HG03520 (cell line): ENCODE results near the gene STAM2.
A peak's percentile ranks its signal among the peaks of the same experiment; 100 is the strongest.
"Not testable (repeated sequence)": the region's sequence is repeated elsewhere in the genome, so short reads cannot be mapped to it uniquely, and the experiment has no call there.

ENCODE experiments used
- ATAC-seq: cut with Tn5 transposase; IDR thresholded peaks from one replicate; pipeline ENCODE4 v1.9.1; 2021; ENCODE audit warnings: mild to moderate bottlenecking, moderate library complexity; ENCODE audit not compliant: unreplicated experiment

Gene STAM2

GRCh38 chr2:152114366-152114765, 61.2 kb downstream of the STAM2 start:
- ATAC-seq = no peak

GRCh38 chr2:152107140-152107539, 68.4 kb downstream of the STAM2 start:
- ATAC-seq = not testable (repeated sequence)

GRCh38 chr2:152106464-152106863, 69.1 kb downstream of the STAM2 start:
- ATAC-seq = no peak

GRCh38 chr2:152103271-152103670, 72.3 kb downstream of the STAM2 start:
- no peak for ATAC-seq

GRCh38 chr2:152100961-152101360, 74.6 kb downstream of the STAM2 start:
- ATAC-seq = no peak

GRCh38 chr2:152099367-152100050, 76.1 kb downstream of the STAM2 start:
- no peak for ATAC-seq

- no peak for ATAC-seq
Observed at GRCh38 chr2:152098496-152099366, 76.8 kb downstream of the STAM2 start, which contains the start of gene CACNB4. TSS of gene CACNB4 (minus strand) at chr2:152099044.

GRCh38 chr2:152097801-152098495, 77.6 kb downstream of the STAM2 start:
- ATAC-seq = no peak

- ATAC-seq = no peak
Observed at GRCh38 chr2:152097290-152097800, 78.2 kb downstream of the STAM2 start.

- ATAC-seq = no peak
Observed at GRCh38 chr2:152095146-152095545, 80.4 kb downstream of the STAM2 start.

- no peak for ATAC-seq
Observed at GRCh38 chr2:152094014-152094413, 81.5 kb downstream of the STAM2 start.

- ATAC-seq = no peak
Observed at GRCh38 chr2:152093464-152093863, 82.1 kb downstream of the STAM2 start.

- no peak for ATAC-seq
Observed at GRCh38 chr2:152092095-152092494, 83.5 kb downstream of the STAM2 start.

GRCh38 chr2:152090726-152091125, 84.8 kb downstream of the STAM2 start:
- not testable (repeated sequence) for ATAC-seq

GRCh38 chr2:152089238-152089637, 86.3 kb downstream of the STAM2 start:
- no peak for ATAC-seq

GRCh38 chr2:152088006-152088405, 87.6 kb downstream of the STAM2 start:
- ATAC-seq = no peak

GRCh38 chr2:152086231-152086630, 89.3 kb downstream of the STAM2 start:
- no peak for ATAC-seq

- no peak for ATAC-seq
Observed at GRCh38 chr2:152084076-152084475, 91.5 kb downstream of the STAM2 start.

- ATAC-seq = no peak
Observed at GRCh38 chr2:152083202-152083875, 92.2 kb downstream of the STAM2 start.

- peak; percentile 88 for ATAC-seq
Observed at GRCh38 chr2:152078662-152079061, 96.9 kb downstream of the STAM2 start.

GRCh38 chr2:152078023-152078422, 97.5 kb downstream of the STAM2 start:
- no peak for ATAC-seq
